Kidney capillary endothelial cell (primary cell): ENCODE measurements around the gene IL1RAPL1.

ENCODE experiments used
- DNase-seq: peaks from one replicate; pipeline ENCODE4 v3.0.0-alpha.2; 2018; ENCODE audit warnings: low spot score

Gene IL1RAPL1

DNA sequence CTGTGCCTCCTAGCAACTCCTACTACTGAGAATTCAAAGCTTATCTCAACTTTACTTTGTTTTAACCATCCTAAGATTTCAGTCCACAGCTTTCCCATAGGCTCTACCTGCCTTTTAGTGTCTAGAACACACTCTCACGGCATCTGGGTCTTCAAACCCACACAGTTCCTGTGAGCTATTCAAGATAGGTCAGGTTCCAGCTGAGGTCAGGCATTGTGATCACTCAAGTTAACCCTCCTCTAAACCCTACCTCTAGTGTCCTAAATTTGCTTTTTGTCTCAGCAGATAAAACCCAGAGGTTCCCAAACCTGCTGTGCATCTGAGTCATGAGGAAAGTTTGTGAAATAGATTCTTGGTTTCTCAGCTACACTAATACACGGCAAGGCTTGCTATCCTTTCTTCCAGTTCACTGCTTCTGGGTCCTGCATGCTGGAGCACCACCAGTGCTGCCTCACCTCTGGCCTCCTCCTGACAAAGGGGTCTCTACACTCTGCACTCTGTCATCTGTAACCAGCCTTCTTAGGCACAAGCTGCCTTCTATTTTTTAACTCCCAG is 1303.5 kb downstream of the IL1RAPL1 start:
- DNase-seq, result no peak

DNA sequence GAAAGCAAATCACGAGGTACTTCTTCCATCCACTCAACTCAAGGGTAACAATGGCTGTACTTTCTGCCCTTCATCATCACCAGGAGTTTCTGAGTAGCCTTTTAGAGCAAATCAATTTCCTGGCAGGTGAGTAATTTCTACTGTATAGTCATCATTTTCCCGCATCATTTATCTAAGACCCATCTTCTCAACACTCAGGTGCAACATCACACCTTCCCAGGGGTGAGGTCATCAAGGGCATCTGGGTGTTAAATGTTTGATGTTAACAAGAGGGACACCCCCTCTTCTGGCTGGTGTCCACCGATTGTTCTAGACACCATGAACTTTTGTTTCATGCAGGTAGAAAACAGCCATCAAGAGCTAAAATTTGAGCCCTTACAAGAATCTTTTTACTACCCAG is 1314.8 kb downstream of the IL1RAPL1 start:
- no peak for DNase-seq

DNA sequence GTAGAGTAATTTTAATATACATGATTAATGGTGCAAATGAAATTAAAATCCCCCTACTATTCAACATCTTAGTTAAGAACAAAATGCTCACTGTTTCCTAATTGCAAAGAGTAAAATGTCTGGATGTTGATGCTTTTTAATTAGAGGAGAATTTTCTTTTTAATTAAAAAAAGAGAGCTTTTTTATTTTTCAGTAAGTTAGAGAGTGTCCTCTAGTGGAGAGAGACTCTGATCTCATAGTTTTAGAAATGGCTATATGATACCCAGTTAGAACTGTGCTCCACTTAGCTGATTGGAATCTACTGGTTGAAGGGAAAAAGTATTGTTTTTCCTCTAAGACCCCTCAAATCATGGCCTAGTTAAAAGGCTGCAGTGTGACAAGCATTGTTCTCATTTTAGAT is 1316.1 kb downstream of the IL1RAPL1 start:
- DNase-seq, result peak; percentile 23

DNA sequence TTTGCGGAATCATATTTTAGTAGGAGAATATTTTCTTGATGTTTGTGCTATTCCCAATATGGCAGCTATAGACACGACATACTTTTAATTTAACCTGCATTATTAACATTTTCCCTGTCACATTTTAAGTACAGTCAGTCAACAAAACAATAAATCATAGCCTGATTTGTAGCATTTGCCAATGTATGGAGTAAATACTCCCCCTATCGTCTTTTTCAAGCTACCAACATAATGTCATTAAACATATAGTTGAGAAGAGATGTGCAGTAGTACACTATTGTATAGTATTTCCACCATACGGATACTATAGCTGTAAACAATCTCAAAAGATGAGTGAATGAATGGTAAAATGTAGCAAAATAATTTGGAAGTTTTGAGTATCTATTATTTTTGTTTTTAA is 1324.4 kb downstream of the IL1RAPL1 start:
- DNase-seq, result no peak

DNA sequence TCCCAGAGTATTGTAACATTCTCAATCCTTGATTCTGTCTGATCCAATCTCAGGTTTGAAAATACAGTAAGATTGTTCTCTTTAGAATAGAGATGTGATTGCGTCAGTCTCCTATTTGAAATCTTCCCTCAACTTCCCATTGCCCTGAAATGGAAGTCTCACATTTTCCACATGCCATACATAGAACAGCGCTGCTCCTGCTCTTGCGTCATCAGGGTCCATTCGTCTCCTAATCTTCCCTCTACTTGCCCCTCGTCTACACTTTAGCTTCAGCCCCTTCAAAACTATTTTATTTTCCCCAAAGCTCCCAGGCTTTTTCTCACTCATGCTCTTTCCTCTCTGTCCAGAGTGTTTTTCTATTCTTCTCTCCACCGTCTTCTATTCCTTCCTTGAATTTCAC is 1326.4 kb downstream of the IL1RAPL1 start:
- DNase-seq, result no peak

DNA sequence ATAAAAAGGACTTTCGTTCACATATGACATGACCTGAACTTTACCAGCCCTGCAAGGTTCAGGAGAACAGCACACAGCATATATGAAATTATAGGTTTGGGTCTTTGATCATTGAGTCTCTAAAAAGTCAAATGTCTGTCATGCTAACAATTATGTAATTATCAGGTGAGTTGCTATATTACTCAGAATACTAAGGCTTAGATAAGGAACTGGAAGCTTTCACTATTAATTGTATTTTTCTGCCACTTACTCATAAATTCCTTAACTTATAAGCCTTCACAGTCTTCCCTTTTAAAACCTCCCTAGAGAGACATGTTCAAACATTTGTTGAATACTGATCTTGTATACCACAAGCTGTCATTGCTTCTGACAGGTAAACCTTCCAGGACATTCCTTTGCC is 1335.4 kb downstream of the IL1RAPL1 start:
- DNase-seq, result no peak

DNA sequence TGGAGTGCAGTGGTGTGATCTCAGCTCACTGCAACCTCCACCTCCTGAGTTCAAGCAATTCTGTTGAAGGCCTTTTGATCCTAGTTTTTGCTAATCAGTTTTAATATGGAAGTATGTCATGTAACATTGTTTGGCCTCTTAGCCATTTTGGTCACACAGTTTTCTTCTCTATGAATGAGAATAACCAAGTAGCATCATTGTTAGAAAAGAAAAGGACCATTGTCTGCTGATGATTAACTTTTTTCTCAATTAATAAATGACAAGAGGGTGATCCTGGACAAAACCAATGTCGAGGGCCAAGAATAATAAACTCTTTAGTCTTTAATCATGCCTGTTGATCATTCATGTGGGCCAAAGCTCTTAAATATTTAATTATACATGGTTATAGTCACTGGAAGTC is 1338.8 kb downstream of the IL1RAPL1 start:
- no peak for DNase-seq

DNA sequence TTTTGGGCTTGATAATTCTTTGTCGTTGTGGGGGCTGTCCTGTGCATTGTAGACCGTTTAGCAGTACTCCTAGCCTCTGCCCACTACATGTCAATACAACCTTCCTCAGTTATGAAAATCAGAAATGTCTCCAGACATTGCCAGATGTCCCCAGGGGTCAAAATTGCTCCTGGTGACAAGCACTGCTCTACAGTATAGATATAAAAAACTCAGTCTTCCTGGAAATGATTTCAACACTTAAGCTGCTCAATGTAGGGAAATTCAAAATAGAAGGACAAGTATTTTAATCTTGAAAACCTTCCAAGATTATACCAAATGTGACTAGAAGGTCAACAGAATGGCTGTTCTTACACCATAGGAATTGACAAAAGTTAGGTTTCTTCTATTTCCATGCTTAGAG is 1339.4 kb downstream of the IL1RAPL1 start:
- DNase-seq, result no peak

DNA sequence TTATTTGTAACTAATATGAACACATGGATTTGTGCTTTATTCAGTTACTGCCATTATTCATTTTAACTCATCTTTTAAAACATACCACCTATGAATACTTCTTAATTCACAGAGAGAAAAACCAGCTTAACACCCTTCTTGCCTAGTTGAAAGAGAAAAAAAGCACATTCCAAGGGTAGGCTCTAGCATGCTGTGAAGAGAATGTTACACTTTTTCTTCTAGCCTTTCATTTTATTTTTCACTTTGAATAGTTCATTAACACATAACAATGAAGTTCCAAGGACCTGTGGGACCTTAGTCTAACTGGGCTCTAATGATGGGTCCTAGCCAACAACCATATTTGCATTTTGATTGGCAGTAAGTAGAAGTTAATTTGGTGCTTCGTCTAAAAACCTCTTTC is 1348.2 kb downstream of the IL1RAPL1 start:
- no peak for DNase-seq

DNA sequence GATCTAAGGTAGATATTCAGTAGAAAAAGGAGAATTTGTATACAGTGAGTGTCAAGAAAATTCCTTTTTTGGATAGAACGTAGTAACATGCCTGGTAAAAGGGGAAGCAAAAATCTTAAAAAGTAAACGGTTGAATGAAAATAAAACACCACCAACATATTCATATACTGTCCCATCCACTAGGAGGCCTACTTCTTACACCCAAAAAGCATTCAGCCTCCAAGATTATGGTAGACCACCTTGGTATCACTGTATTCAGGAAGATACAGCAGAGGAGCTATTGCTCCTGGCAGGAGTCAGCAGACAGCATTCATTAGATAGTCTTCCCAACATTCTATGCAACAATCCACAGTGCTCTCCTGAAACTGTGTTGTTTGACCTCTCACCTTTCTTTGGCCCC is 1353.5 kb downstream of the IL1RAPL1 start:
- DNase-seq, result no peak

DNA sequence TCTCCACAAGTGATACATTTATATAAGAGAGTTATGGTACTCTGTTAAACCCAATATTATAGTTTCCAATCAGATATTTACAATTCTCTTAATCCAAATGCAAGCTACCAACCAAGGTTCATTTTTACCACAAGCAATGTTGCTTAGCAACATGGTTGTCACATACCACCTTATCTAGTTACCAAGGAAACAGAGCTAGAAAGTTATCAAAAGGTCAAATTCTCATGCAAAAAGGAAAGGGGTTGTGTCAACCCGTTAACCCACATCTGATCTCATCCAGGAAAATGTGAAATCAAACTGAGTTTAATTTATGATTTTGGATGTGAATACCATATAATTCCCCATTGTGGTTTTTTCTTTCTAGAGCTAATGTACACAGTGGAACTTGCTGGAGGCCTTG is 1354.0 kb downstream of the IL1RAPL1 start:
- no peak for DNase-seq

DNA sequence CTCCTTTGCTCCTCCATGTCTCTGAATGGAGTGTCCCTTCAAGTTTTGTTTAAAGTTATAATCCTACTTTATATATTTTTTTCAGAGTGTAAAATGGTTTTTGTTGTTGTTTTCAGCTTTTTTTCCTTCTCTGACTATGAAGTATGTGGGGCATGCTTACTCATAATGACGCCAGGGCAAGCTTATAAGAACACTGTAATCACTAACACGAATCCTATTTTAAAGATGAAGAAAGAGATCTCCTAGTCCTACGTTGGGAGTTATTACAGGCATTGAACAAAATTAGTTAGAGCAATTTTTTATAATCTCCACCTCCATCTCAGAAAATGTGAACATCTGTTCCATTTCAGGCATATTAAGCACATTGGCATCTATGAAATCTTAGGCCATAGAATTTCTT is 1360.0 kb downstream of the IL1RAPL1 start:
- no peak for DNase-seq

DNA sequence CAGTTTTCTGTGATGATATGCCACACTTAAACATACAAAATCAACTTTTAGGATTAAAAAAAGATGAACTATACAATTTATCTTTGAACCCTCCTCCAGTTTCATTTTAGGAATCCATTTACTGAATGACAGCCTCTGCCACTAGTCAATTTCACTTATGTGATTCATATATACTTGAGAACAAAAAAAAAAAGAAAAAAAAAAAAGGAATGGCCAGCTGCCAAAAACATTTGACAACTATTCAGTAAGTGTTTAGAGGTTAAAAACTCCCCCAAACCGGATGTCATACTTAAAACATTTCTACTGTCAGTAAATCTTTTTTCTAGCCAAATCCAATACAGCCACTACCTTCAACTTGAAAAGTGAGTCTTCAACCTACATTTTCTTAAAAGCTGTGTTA is 1361.4 kb downstream of the IL1RAPL1 start:
- DNase-seq, result peak; percentile 1

DNA sequence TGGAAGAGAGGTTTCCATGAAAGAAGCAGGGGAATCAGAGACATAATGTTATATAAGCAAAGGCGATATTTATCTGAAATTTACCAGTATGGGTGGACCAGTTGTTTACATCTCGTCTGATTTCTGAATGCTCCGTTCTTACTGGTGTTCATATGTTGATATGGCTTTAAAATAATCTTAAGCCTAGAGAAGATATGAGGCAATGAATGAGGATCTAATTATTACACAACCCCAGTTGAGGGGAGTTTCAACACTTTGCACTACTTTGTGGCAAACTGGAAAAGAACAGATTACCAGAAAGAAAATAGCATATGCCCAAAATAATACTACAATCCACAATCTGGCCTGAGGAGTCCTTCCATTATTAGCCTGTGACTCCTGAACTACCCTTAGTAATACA is 1364.8 kb downstream of the IL1RAPL1 start:
- no peak for DNase-seq

DNA sequence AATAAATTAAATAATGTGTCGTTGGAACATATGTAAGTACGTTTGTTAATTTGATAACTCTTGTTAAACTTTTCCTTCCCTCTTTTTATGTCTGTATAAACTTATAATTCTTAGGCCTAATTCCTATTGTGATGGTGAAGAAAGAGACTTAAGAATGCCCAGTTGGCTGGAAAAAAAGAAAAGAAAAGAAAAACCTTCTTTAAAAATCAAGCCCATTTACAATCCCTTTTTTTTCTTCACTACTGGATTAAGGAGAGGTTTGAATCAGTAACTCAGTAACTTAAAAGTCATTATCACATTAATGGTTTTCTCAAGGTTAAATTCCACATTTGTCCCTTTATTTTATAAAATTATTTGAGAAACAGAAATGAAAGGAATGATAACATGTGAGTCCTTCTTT is 1374.8 kb downstream of the IL1RAPL1 start:
- DNase-seq, result no peak

DNA sequence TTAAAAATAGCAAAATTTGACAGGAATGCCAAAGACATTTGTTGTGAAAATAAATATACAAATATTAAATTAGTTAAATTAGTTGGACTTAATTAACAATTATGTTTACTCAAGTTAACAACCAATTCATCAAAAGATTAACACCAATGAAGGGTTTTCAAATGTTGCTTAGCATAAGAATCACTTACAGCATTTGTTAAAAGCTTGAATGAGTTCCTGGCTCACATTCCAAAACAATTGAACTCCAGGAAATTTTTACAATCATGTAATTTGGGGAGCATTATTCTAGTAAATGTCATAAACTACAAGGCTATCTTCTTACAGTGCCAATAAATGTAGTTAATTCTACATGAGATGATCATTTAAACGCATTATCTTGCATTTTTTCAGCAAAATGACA is 1378.4 kb downstream of the IL1RAPL1 start:
- DNase-seq, result no peak

DNA sequence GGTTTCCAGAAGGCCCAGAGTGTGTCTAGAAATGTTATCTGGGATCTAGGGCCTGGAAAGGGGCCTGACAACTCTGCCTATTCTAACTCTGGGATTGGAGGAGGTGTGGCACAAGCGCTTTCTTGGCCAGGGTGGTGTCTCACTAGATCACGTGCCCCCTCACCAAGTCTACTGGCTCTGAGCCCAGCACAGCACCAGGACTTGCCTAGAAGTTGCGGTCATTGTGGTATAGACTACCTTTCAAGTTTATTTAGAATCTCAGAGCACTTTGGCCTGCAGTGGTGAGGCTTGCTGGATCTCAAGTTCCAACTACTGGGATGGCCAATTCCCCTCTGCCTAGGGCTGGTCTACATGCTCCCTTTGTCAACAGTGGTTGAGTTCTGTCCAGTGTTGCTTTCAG is 1404.8 kb downstream of the IL1RAPL1 start:
- DNase-seq, result no peak

DNA sequence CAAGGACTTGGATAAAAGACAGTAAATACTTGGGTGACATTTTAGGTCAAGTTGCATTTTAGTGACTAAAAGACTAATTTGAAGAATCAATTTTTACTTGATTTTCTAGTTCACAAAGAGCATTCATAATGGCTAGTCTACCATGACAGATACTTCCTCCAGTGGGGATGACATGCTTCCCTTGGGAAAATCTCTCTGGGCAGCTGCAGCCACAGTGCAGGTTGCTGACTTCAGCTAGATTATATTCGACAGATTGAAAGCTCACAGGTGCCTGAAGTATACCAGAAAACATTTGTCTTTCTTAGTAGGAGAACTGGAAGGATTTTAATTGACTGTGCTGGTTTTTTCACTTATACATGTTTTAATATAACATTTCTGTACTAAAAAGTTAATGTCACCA is 1418.6 kb downstream of the IL1RAPL1 start:
- DNase-seq, result no peak
